ENCODE results near the gene SLX9. TPM values are rescaled to one million over a fixed set of nuclear protein-coding genes. Genes with fewer than 3 reads are reported as not detected.

SLX9 gene
- total RNA-seq, 1 donor from 2014 or later: 30.4 TPM

GRCh38 chr21:45017039-45017960 is 77.5 kb downstream of the SLX9 start:
- Mint-ChIP-seq H3K27ac (ENCODE audit: unreplicated experiment) (no peak overlapping the region), H3K4me3 (ENCODE audit: unreplicated experiment) (no peak overlapping the region), H3K9me3 (ENCODE audit: unreplicated experiment) (no peaks in the 10 kb centered on the region), H3K36me3 (ENCODE audit: unreplicated experiment) (no peaks in the 10 kb centered on the region), H3K27me3 (ENCODE audit: unreplicated experiment) (no peaks in the 10 kb centered on the region), H3K4me1 (ENCODE audit: unreplicated experiment) (peaks cover 41% of the 10 kb centered on the region)
- TF ChIP-seq, protein P1, sequence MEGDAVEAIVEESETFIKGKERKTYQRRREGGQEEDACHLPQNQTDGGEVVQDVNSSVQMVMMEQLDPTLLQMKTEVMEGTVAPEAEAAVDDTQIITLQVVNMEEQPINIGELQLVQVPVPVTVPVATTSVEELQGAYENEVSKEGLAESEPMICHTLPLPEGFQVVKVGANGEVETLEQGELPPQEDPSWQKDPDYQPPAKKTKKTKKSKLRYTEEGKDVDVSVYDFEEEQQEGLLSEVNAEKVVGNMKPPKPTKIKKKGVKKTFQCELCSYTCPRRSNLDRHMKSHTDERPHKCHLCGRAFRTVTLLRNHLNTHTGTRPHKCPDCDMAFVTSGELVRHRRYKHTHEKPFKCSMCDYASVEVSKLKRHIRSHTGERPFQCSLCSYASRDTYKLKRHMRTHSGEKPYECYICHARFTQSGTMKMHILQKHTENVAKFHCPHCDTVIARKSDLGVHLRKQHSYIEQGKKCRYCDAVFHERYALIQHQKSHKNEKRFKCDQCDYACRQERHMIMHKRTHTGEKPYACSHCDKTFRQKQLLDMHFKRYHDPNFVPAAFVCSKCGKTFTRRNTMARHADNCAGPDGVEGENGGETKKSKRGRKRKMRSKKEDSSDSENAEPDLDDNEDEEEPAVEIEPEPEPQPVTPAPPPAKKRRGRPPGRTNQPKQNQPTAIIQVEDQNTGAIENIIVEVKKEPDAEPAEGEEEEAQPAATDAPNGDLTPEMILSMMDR (IDR thresholded peaks at IDR 0.05): no peak
- no peak for DNase-seq (ENCODE audit: extremely low spot score, unreplicated experiment)

GRCh38 chr21:45018131-45019075 is 78.6 kb downstream of the SLX9 start:
- TF ChIP-seq, protein P1 (IDR thresholded peaks at IDR 0.05): no peak
- H3K36me3 Mint-ChIP-seq (ENCODE audit: unreplicated experiment): peaks cover 1% of the 10 kb centered on the region
- H3K27ac Mint-ChIP-seq (ENCODE audit: unreplicated experiment): no peak overlapping the region
- H3K27me3 Mint-ChIP-seq (ENCODE audit: unreplicated experiment): no peaks in the 10 kb centered on the region
- H3K9me3 Mint-ChIP-seq (ENCODE audit: unreplicated experiment): peaks cover under 1% of the 10 kb centered on the region
- no peak overlapping the region for H3K4me3 Mint-ChIP-seq (ENCODE audit: unreplicated experiment)
- DNase-seq (ENCODE audit: extremely low spot score, unreplicated experiment): no peak
- H3K4me1 Mint-ChIP-seq (ENCODE audit: unreplicated experiment): peaks cover 33% of the 10 kb centered on the region

GRCh38 chr21:45019076-45019886 is 79.5 kb downstream of the SLX9 start:
- peaks cover 5% of the 10 kb centered on the region for H3K36me3 Mint-ChIP-seq (ENCODE audit: unreplicated experiment)
- H3K4me3 Mint-ChIP-seq (ENCODE audit: unreplicated experiment): no peak overlapping the region
- TF ChIP-seq, protein P1 (IDR thresholded peaks at IDR 0.05): no peak
- peaks cover 32% of the 10 kb centered on the region for H3K4me1 Mint-ChIP-seq (ENCODE audit: unreplicated experiment)
- no peaks in the 10 kb centered on the region for H3K27me3 Mint-ChIP-seq (ENCODE audit: unreplicated experiment)
- peaks cover 5% of the 10 kb centered on the region for H3K9me3 Mint-ChIP-seq (ENCODE audit: unreplicated experiment)
- DNase-seq (ENCODE audit: extremely low spot score, unreplicated experiment): no peak
- no peak overlapping the region for H3K27ac Mint-ChIP-seq (ENCODE audit: unreplicated experiment)

DNA sequence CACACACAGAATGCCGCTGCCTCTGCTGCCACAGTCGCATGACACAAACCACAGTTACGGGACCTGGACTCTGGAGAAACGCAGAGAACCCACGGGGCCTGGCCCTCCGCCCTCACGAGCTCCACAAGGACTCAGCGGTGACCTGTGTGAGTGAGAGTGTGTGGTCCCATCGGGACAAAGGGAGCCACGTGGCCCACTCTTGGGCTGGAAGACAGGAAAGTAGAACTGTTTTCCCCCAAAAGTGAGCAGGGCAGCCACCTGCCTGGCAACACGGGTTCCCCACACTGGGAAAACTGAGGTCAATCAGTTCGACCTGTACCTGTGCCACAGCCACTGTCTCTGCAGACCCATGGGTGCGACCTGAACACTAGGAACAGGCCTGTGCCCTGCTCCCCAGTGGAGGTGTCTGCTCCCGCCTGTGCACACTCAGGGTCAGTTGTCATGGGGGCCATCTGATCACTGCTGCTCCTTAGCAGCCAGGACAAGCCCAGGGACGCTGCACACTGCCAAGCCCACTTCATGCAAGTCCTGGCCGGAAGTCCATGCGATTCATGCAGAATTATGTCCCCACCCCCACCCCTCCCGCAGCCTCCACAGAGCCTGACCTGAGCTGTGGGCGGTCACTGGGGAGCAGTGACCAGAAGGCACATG is 80.2 kb downstream of the SLX9 start:
- no peak for DNase-seq (ENCODE audit: extremely low spot score, unreplicated experiment)
- H3K4me3 Mint-ChIP-seq (ENCODE audit: unreplicated experiment): no peak overlapping the region
- TF ChIP-seq, protein P1 (IDR thresholded peaks at IDR 0.05): no peak
- peaks cover 32% of the 10 kb centered on the region for H3K4me1 Mint-ChIP-seq (ENCODE audit: unreplicated experiment)
- no peaks in the 10 kb centered on the region for H3K27me3 Mint-ChIP-seq (ENCODE audit: unreplicated experiment)
- peaks cover 5% of the 10 kb centered on the region for H3K36me3 Mint-ChIP-seq (ENCODE audit: unreplicated experiment)
- H3K9me3 Mint-ChIP-seq (ENCODE audit: unreplicated experiment): peaks cover 6% of the 10 kb centered on the region
- no peak overlapping the region for H3K27ac Mint-ChIP-seq (ENCODE audit: unreplicated experiment)
